Activated gamma-delta T cell (primary cell): ENCODE results near the gene CIAPIN1.

Experiments used
- DNase-seq: peaks from one replicate; lab custom pipeline; 2025; lab: John Stamatoyannopoulos, UW

The CIAPIN1 gene

DNA sequence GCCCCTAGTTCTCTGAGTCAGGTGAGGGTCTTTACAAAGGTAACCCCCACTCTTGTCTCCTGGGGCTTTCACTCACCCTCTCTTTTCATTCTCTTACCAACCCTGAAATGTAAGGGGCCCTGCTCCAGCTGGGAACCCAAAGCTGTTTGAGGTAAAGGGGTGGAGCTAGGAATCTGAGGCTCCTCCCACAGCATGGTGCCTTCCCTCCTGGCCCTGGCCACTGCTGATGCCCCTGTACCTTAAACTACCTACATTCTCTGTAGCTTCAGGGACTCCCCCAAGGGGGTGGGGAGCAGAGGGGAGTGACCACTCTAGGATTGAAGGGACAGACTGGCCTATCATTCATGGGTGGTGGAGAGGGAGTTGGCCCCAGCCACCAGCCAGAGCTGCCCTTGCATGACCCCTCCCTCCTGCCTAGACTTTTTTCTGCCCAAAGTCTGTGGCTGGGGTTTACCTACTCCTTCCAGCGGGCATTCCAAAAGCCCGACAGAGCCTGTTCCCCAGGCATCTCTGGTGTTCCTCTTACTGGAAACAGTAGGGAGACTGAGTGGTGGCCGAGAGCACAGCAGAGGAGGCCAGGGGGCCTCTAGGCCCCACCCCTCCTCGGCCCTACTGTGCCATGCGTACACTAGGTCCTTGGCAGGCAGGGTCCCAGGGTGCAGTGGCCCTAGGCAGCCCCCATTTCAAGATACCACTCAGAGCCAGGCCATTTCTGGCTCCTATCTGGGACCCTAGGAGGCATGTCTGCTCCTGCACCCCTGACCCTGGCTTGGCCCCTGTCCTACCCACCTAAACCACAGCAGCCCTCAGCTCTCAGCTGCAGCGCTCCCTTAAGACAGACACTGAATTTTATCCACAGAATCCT lies 29.6 kb upstream of the CIAPIN1 start:
- DNase-seq, result no peak

DNA sequence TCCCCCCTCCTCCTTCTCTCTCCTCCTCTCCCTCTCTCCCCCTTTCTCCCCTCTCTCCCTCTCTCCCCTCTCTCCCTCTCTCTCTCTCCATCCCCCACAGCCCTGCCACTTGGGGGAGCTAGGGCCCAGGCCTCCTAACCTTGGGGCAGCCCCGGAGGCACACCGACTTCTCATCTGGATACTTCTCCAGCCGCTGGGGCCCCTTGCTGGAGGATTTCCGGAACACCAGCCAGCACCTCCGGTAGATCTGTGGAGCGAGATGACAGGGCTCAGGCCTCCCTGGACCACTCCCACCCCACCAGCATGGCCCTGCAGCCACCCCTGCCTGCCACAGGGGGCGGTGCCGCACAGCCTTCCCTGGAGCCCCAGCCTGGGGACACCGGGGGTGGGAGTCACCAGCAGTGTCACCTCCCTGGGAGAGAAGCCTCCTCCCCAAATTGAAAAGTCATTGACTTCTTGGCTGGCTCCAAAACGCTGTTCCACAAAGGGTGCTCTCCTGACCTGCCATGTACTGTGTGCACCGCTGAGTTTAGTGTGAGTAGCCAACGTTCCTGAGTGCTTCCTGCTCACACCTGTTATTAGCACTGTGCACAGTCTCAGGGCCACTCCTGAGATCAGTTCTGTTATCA lies 28.6 kb upstream of the CIAPIN1 start:
- peak; percentile 45 for DNase-seq

DNA sequence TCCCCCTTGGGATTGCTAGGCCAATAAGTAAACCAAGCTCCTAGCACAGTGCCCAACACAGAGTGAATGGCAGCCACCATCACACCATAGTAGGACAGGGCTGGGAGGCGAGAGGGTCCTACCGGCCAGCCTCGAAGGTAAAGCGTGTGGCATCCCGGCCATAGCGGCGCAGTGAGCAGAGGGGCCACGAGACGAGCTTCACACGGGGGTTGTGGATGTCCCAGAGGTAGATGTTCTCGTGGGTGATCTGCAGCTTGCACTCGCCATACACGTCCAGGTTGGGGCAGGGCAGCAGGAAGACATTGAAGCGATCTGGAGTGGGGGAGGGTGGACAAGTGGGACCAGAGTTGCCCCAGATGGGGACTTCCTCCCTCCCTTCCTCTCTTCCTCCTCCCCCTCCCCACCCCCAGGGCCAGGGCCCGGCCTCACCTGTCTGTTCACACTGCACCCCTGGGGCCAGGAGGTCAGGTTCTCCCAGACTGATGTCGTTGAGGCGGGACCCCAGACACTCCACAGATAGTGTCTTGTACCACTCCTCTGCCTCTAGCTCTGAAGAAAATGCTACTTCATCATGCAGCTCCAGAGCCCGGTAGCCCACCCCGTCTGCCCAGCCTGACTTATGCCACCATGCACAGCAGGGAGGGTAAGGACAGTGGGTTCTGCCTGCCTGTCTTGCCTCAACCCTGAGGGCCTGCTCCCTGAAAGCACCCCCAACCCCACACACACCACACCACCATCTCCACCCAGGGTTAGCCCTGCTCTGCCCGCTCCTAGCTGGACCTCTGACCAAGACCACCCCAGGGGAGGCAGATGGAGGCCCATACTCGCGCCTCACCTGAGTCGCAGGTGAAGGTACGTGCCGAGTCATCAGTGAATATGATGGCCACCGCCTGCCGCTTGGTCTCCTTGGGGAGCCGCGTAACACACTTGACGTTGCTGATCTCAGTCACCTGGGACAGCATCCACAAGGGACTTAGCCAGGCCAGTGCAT lies 27.8 kb upstream of the CIAPIN1 start:
- no peak for DNase-seq

DNA sequence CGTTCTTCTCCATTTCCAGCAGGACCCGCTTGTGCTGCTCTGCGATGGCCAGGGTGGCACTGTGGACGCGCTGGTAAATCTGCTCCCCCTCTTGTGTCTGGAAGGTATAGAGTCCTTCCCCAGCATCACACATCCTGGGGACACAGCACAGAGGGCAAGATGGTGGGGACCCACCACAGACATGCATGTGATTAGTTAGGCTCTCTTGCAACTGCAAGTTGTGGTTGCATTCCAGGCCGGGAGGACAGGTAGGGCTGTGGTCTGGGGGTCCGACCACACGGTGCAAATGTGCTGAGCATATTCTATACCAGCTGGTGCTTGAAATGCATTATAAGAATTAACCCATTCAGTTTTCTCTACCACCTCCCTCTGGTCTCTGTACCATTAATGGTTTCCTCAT lies 26.7 kb upstream of the CIAPIN1 start:
- no peak for DNase-seq

DNA sequence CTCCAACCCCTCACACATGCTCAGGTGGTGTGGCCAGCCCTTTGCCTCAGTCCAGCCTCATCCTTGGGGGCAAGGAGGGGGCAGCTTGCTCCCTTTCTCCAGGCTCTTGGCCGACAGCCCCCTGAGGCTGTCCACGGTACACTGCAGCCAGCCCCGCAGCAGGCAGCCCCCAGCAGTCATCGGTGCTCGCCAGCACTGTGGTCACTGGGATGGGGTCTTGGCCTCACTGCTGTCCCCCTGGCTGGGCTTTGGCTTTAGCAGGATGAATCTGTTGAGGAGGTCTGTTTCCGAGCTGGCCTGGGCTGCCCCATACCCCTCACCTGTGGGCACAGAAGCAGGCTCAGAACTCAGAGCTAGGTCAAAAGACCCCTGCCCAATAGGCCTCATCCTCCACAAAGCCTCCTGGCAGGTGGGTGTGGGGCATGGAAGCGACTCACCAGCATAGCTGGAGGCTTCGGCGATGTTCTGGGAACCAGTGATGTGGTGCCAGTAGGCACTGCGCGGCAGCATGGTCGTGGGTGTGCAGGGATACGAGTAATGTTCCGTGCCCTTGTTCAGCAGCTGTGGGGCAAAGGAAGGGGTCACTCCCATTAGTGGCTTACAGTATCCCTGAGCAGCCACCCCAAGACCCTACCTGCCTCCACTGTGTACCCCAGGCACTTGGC lies 26.1 kb upstream of the CIAPIN1 start:
- DNase-seq, result no peak

DNA sequence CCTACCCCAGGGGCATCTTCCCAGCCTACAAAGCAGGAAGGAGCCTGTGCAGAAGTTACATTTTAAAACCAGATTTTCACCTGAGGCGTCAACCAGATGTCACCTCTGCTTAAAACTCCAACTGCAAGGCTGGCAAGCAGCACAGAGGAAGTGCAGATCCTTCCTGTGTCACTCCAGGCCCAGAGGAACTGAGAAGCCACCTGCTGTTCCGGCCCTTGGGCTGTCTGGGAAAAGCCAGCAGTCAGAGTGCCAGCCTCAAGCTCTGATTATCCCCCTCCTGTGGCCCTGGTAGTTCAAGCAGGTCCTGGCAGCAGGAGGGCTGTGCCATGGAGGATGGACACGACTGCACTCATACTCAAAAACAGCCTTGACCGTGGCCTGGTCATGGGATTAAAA lies 25.5 kb upstream of the CIAPIN1 start:
- no peak for DNase-seq

DNA sequence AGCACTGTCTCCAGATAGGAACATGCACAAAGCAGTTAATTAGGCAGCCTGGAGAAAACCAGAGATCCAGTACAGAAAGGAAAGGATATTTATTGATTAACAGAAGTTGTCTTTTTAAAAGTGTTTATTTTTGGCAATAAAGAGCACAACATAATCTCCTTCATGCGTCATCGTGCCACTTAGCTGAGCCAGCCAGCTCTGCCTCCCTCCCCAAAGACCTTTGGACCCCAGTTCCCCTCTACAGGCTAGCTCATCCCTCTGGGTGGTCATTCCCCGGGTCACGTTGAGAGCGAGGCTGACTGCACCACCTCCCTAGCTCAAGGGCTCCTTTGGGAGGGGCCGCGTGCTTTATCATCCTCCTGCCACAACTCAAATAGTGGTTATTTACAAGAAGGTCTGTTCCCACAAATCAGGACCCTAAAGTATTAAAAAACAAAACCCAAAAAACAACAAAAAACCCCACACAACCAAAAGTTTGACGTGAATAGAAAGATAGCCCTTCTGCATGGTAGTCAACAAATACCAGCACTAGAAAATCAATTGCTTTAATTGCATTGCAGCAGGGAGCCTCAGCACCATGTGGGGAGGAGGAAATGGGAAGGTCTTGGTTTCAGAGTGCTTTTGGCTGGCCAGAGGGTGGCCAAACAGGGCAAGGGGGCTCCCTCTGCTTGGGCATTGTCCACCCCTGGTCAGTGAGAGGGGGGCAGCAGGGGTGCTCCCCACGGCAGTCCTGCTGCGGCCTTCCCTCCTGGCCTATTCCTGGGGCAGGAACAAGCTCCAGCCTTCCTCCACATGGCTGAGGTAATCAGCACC lies 24.9 kb upstream of the CIAPIN1 start:
- no peak for DNase-seq

DNA sequence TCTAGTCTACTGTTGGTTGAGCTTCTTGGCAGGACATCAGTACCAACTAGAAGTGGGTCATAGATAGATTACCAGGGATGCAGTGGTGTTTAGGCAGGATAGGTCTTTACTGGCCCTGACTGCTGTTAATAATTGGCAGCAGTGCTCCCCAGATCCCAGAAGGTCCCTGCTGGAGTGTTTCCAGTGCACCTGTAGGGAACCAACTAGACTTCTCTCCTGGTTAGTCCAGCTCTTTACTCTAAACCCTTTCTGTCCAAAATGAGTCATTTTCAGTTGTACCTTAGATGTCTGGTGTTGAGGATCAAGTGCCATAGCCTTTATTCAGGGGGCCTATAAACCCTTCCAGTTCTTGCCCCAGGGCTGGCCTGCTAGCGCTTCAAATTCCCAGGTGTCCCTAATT lies 24.0 kb upstream of the CIAPIN1 start:
- DNase-seq, result no peak

DNA sequence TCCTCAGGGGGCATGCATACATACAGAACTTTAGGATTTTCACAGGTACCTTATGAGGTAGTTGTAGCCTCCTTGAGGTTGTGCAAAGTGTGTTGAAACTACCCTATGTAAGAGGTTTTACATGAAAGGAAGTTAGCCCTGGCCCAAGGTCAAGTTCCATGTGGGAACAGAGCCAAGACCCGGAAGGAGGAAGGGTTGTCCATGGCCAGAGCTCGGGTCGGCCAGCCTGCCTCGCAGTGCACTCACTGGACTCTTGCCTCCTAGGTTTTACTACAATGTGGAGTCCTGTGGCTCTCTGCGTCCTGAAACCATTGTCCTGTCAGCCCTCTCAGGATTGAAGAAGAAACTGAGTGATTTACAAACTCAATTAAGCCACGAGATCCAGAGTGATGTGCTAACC lies 23.5 kb upstream of the CIAPIN1 start:
- DNase-seq, result no peak

DNA sequence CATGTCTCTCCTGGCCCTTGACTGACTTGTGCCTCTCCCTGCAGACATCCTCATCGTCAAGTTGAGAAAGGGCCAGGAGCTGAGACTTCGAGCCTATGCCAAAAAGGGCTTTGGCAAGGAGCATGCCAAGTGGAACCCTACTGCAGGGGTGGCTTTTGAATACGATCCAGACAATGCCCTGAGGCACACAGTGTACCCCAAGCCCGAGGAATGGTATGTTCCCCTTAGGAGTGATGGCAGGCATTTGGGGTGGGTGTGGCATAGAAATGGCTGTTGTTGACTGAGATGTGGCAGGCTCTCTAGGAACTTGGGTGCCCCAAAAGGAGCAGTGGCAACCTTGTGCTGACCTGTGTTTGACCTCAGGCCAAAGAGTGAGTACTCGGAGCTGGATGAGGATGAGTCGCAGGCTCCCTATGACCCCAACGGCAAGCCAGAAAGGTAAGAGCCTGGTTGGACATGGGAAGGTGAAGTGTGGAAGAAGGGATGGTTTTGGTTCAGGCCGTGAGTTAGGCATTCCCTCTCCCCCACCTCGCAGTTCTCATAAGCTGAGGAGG lies 22.8 kb upstream of the CIAPIN1 start:
- DNase-seq, result no peak

DNA sequence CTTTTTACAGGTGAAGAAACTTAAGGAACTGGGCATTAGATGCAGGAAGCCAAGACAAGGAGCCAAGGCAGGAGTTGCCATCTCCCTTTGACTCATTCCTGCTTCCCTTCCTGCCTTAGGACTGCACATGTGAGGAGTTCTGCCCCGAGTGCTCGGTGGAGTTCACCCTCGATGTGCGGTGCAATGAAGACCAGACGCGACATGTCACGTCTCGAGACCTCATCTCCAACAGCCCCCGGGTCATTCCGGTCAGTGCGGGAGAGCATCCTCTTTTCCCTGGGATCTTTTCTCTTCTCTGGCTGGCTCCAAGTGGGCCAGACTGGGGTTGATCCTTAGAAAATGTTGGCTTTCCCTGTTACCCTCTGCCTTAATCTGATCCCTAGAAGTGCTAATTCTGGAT lies 21.9 kb upstream of the CIAPIN1 start:
- no peak for DNase-seq

DNA sequence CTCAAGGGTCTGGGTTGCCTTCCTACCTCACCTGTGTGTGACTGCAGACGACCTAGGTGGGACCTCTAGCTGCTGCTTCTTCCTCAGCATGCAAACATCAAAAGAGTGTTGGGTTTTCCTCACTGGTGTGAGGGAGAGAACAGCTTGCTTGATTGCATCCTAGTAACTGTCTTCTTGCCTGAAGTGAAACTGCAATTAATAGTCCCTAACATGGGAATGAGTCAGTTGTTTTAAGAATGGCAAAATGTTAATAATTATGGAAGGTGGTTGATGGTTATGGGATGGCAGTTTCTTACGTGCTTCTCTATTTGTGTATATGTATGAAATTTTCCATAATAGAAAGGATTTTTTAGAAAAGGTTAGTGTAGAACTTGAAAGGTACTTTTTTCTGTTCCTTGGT lies 21.2 kb upstream of the CIAPIN1 start:
- no peak for DNase-seq

DNA sequence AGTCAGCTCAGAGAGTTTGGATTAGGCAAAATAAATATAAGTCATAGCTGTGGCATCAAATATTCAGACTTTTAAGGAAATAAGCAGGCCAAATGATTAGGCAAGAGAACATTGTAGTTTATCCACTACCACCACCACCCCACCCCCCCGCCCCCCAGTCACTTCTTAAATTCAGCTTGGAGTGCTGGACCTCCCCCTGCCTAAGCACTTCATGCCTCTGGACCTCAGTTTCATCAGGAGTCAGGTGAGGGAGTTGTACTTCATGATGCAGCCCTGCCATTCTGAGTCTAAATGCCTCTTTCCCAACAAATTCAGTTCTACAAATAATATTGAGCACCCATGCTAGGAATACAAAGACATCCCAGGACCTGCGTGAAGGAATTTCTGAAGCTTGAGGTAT lies 17.3 kb upstream of the CIAPIN1 start:
- DNase-seq, result no peak

DNA sequence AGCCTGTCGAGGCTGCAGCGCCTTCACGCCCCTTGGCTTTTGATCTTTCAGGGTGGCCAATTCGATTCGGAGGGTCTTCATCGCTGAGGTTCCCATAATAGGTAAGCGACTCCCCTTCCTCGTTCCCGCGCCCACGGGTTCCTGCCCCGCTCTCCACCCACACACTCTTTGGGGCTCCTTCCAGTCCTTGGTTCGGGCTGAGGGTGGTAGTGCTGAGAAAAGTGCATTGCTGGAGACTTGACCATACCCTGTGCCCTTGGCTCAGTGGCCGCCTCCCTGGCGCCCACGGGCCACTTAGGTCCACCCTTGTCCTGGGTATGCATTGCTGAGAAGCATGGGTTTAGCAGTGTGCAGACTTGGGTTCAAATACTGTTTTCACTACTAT lies 15.8 kb upstream of the CIAPIN1 start:
- no peak for DNase-seq

DNA sequence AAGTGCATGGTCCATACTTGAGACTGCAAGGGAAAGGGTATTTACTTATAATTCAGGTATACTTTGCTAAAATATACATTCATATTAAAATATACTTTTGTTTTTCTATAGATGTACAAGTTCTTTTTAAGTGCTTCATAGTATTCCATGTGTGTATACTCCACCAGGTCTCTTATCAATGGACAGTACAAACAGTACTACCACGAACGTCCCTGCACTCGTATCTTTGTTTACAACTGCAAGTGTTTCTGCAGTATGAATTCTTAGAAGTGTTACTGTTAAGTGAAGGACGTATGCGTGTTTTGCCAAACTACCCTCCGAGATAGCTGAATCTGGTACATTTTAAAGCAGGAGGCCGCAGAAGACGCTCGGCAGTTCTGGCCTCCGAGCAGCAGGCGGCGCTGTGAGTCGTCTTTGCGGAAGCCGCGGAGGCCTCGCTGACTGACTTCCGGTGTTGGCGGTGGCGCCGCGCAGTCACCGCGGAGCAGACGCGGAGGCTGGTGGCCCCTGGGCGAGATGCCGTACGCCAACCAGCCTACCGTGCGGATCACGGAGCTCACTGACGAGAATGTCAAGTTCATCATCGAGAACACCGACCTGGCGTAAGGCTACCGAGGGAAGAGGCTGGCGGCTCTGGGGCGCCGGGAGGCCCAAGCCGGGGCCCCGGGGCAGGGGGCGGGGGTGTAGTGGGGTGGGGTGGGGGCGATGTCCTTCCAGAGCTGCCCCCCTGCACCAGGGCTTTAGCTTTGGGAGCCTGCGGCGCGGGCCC lies 15.2 kb upstream of the CIAPIN1 start, which contains the start of gene POLR2C:
TSS of gene POLR2C (plus strand) at position 471 of the 769 bp plus-strand sequence. CDS start at position 517, 46 bp downstream.
- DNase-seq, result peak; percentile 82

DNA sequence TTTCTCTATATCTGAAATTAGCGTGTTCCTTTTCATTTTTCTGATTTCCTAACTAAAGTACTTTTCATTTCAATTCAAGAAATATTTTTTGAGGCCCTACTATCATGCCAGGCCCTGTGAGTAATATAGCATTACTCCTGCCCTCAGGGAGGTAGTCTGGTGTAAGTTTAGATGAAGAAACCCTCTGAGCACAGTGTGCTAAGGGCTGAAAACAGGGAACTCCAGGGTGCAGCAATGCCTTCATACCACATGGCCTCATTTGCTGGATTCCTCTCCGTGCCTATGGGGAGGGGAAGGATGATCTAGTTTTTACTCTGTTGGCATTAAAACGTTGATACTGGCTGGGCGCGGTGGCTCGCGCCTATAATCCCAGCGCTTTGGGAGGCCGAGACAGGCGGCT lies 4.8 kb upstream of the CIAPIN1 start:
- DNase-seq, result no peak

DNA sequence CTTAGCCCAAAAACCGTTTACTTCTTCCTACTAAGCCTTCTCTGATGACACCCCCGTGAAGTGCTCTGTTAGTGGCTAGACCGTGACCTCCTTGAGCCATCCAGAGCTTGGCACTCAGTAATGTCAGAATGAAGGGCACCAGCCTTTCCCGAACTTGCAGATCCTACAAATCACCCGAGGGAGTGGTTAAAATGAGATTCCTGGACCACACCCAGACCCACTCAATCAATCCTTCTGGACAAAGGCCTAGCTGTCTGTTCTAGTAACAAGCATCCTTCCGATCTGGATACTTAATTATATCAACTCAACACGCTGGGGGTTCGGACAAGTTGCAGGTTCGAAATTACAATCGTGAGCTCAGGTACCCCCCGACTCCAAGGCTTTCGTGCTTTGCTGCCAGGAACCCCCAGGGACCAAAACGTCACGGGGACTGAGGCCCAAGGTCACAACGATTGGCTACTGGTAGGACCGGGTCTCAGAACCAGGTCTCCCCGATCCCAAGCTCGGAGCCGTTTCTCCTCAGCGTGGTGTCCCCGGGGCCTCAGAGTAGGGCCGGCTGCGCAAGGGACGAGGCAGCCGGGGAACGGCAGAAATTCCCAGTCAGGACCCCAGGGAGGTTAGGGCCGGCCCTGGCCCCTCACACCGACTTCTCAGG lies 527 bp downstream of the CIAPIN1 start:
- DNase-seq, result no peak

DNA sequence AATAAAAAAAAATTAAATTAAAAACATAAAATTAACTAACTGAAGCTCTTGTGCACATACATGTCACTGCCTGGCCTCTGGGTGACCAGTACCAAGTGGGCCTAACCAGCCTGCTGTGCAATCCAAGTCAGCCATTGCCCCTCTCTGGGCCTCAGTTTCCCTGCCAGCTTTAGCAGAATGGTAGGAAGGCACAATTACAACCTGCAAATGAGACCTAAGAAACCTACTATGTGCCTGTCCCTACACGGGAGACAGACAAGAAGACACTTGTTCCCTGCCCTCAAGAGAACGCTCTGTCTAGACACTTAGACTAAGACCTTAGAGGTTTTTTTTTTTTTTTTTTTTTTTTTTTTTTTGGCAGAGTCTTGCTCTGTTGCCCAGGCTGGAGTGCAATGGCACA lies 1.7 kb downstream of the CIAPIN1 start:
- no peak for DNase-seq

DNA sequence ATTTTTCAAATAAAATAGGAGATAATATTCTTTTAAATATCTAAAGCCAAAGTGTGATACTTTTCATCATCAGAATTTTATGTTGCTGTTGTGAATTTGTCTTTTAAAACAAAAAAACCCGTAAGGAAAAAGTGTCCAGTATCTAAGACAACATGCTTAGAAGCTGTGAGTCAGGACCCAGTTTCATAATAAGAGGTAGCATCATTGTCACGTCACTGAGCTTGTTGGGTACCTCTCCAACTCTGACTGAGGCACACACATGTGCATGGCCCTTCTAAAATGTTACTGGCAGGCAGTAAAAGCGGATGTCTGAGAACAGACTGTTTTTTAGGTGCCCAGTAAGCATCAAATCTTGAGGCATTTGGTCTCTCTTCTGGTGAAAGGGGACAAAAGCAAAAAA lies 2.5 kb downstream of the CIAPIN1 start:
- no peak for DNase-seq
